Measurements from ENCODE around the gene PTMS. TPM values are rescaled to one million over a fixed set of nuclear protein-coding genes. Genes with fewer than 3 reads are reported as not detected.

PTMS gene
- total and polyA plus RNA-seq, 9 of the 15 experiments (the other 6 are each of a cell fraction or from before 2014, with no cell fraction given) = 5.1 to 287 (median 78.5) TPM

GRCh38 chr12:6765634-6766581, at the start of gene PTMS (continued):
- TF ChIP-seq RNF219 (CRISPR knock-in tag; IDR thresholded peaks at IDR 0.05) = no peak
- no peak for TF ChIP-seq E4F1 (CRISPR knock-in tag; IDR thresholded peaks at IDR 0.05; ENCODE audit: borderline replicate concordance)
- TF ChIP-seq SIN3A (IDR thresholded peaks at IDR 0.05; ENCODE audit: borderline replicate concordance in 2 of 2, control insufficient read depth in 1 of 2, low read depth in 2 of 2, low read length in 2 of 2) = 0 out of 4 replicates have a peak, but pooled peaks of 1 of the 2 experiments have one; percentile 33
- no peak for TF ChIP-seq CHD2 (IDR thresholded peaks at IDR 0.05; ENCODE audit: low read depth, low read length)
- TF ChIP-seq FOXJ3 (CRISPR knock-in tag; IDR thresholded peaks at IDR 0.05) = no peak
- TF ChIP-seq NR2C2 (CRISPR knock-in tag; IDR thresholded peaks at IDR 0.05) = no peak
- TF ChIP-seq NR2C2 (tag; IDR thresholded peaks at IDR 0.05) = no peak; the same call in 1 of the 2 replicates
- no peak for TF ChIP-seq LCOR (CRISPR knock-in tag; IDR thresholded peaks at IDR 0.05)
- no peak for TF ChIP-seq SMARCB1 (IDR thresholded peaks at IDR 0.05; ENCODE audit: insufficient read length, low read depth)
- TF ChIP-seq LEF1 (IDR thresholded peaks at IDR 0.05) = 0 out of 2 replicates have a peak, but pooled peaks have one; percentile 29
- TF ChIP-seq ZBTB11 (CRISPR knock-in tag; IDR thresholded peaks at IDR 0.05) = no peak
- TF ChIP-seq UBTF (IDR thresholded peaks at IDR 0.05; ENCODE audit: borderline replicate concordance in 1 of 2, low read depth in 2 of 2, low read length in 2 of 2) = no peak; a peak in 2 of 4 replicates
- no peak for TF ChIP-seq ZNF212 (CRISPR knock-in tag; IDR thresholded peaks at IDR 0.05)
- TF ChIP-seq ZNF217 (CRISPR knock-in tag; IDR thresholded peaks at IDR 0.05) = no peak
- no peak for TF ChIP-seq ZNF436 (CRISPR knock-in tag; IDR thresholded peaks at IDR 0.05)

All from K562 (cell line).